ENCODE data around the gene IL34. TPM values are rescaled to one million over a fixed set of nuclear protein-coding genes. Genes with fewer than 3 reads are reported as not detected.

Gene IL34
- total and polyA plus RNA-seq, 2 of the 13 experiments (the other 11 are each of a cell fraction or from before 2014, with no cell fraction given), result 1.2 to 1.3 TPM

- TF ChIP-seq AGO2 (optimal IDR thresholded peaks at IDR 0.05; ENCODE audit: low read depth, low read length) (peak; percentile 96), SP1 (IDR thresholded peaks at IDR 0.05) (no peak), SP1 (CRISPR knock-in tag; IDR thresholded peaks at IDR 0.05) (no peak), EHMT2 (IDR thresholded peaks at IDR 0.05; ENCODE audit: borderline replicate concordance, low read depth, low read length) (no peak), MTF2 (CRISPR knock-in tag; IDR thresholded peaks at IDR 0.05; ENCODE audit: borderline replicate concordance) (no peak), HOXA3 (CRISPR knock-in tag; IDR thresholded peaks at IDR 0.05) (no peak), ZNF883 (CRISPR knock-in tag; IDR thresholded peaks at IDR 0.05; ENCODE audit: not compliant biosample characterization) (peak; percentile 44), MED8 (CRISPR knock-in tag; IDR thresholded peaks at IDR 0.05; ENCODE audit: insufficient replicate concordance) (no peak), FLYWCH1 (CRISPR knock-in tag; IDR thresholded peaks at IDR 0.05) (no peak), NFKB2 (CRISPR knock-in tag; IDR thresholded peaks at IDR 0.05; ENCODE audit: borderline replicate concordance) (no peak), ARID2 (CRISPR knock-in tag; IDR thresholded peaks at IDR 0.05; ENCODE audit: borderline replicate concordance) (0 out of 2 replicates have a peak, but pooled peaks have one; percentile 12), ZNF326 (CRISPR knock-in tag; IDR thresholded peaks at IDR 0.05; ENCODE audit: borderline replicate concordance) (no peak), ERF (CRISPR knock-in tag; IDR thresholded peaks at IDR 0.05) (peak; percentile 27; the same call in 1 of the 2 replicates), NR2F1 (CRISPR knock-in tag; IDR thresholded peaks at IDR 0.05) (no peak), HMGXB4 (CRISPR knock-in tag; IDR thresholded peaks at IDR 0.05; ENCODE audit: borderline replicate concordance in 1 of 2, low read depth in 1 of 2) (peak in 1 of 2 experiments; percentile 54; a peak in 1 of 4 replicates), ZNF460 (CRISPR knock-in tag; IDR thresholded peaks at IDR 0.05; ENCODE audit: borderline replicate concordance) (no peak), HOXD1 (CRISPR knock-in tag; IDR thresholded peaks at IDR 0.05) (no peak), MAZ (IDR thresholded peaks at IDR 0.05; ENCODE audit: borderline replicate concordance, low read depth, low read length) (no peak), MAZ (CRISPR knock-in tag; IDR thresholded peaks at IDR 0.05; ENCODE audit: low read depth) (no peak; the same call in 1 of the 2 replicates), MED1 (CRISPR knock-in tag; IDR thresholded peaks at IDR 0.05) (no peak), NR0B2 (CRISPR knock-in tag; IDR thresholded peaks at IDR 0.05) (no peak; the same call in 1 of the 2 replicates), TIGD3 (CRISPR knock-in tag; IDR thresholded peaks at IDR 0.05; ENCODE audit: borderline replicate concordance) (no peak; the same call in 1 of the 2 replicates), ZNF652 (CRISPR knock-in tag; IDR thresholded peaks at IDR 0.05; ENCODE audit: borderline replicate concordance, low read depth) (peak; percentile 87)
- TF ChIP-seq, protein P1, sequence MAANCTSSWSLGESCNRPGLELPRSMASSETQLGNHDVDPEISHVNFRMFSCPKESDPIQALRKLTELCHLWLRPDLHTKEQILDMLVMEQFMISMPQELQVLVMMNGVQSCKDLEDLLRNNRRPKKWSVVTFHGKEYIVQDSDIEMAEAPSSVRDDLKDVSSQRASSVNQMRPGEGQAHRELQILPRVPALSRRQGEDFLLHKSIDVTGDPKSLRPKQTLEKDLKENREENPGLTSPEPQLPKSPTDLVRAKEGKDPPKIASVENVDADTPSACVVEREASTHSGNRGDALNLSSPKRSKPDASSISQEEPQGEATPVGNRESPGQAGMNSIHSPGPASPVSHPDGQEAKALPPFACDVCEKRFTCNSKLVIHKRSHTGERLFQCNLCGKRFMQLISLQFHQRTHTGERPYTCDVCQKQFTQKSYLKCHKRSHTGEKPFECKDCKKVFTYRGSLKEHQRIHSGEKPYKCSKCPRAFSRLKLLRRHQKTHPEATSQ (CRISPR knock-in tag; IDR thresholded peaks at IDR 0.05; ENCODE audit: borderline replicate concordance), result no peak
Observed at GRCh38 chr16:70685061-70685937, 38.9 kb downstream of the IL34 start (continued).
